Body of pancreas (tissue), 4 donors: ENCODE data around the gene FAM20C.

Experiments
- CTCF ChIP-seq, 7 experiments: fragments of 450-650 bp in 4 of 7; fragments of 200-600 bp in 3 of 7; sonication (generic) in 3 of 7; IDR thresholded peaks; one replicate each; pipeline ENCODE4 v1.5.1; 2016 to 2019; ENCODE audit warnings: antibody characterized with exemption in 7 of 7
- POLR2A ChIP-seq, 3 donors: fragments of 450-650 bp; IDR thresholded peaks; one replicate each; pipeline ENCODE4 v1.6.1; 2016; ENCODE audit warnings: antibody characterized with exemption in 3 of 3, mild to moderate bottlenecking in 2 of 3

- no peak for TF ChIP-seq CTCF (IDR thresholded peaks at IDR 0.05)
- no peak for TF ChIP-seq POLR2A (IDR thresholded peaks at IDR 0.05)
Measured at GRCh38 chr7:144454-144826, 47.9 kb upstream of the FAM20C start.
